ENCODE measurements around the gene PRR23A.

The PRR23A gene

DNA sequence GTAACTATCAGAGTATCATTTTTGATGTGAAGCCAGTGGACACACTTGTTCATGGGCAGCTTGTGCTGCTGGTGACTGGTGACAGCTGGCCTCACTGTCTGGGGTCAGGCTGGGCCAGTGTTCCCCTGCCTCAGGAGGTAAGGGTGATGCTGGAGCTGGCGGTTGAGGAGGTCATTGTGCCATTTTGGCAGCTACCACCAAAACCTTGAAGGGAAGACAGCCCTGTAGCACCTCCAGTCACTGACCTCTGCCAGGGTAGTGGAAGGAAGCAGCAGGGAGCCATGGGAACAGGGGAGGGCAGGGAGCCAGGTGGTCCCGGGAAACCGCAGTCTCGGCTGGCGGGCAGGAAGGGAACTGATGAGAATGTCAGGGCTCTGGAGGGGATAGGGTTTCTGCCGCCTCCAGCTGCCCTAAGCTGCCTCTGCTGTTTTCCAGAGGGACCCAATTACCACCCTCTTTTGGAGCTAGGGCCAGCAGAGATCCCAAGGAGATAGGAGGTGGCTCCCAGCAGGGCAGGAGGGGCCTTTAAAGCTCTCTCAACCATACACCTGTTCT is 34.2 kb downstream of the PRR23A start:
- DNase-seq, result no peak

DNA sequence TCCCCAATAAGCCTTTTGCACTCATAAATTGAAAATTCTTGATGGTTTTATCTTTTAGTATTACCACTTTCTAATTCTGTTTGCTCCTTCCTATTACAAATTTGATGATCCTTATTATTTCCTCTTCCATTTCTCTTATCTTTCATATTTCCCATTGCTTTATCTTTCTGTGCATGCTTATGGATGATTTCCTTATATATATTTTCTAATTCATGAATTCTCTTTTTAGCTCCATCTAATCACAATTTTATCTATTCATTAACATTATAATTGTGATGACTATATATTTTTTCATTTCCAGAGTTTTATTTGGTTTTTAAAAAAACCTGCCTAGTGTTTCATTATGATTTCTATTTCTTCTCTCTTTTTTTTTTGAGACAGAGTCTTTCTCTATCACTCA is 41.1 kb downstream of the PRR23A start:
- DNase-seq, result no peak

- no peak for DNase-seq
Observed at GRCh38 chr3:138964264-138964663, 41.8 kb downstream of the PRR23A start.

DNA sequence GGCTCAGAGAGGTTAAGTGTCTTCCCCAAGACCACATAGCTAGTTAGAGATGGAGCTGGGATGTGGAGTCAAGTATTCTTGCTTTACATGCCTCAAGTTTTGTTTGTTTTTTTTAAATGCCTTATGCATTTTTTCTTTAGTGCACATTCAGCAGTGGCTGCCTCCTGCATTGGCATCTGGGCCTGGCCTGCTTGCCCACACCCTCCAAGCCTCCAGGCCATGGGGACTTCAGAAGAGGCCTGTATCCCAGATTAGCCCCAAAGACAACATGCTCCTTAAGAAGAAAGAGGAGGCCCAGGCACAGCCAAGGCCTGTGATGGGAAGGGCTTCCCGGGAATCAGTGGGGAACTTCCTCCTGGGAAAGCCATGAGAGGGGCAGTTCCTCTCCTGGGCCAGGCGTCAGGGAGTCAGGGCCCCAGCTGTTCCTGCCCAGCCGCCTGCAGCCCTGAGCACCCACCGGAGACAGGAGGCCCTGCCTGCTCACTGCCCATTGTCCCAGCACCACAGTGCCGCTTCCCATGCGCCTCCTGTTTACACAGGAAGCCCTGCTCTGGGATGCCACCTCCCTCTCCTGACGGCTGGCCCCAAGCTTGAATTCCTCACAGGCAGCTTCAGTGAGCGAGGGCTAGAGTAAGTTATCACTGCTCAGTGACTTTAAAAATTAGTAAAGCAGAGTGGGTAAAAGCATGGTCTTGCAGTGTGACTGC is 43.1 kb downstream of the PRR23A start:
- no peak for DNase-seq

DNA sequence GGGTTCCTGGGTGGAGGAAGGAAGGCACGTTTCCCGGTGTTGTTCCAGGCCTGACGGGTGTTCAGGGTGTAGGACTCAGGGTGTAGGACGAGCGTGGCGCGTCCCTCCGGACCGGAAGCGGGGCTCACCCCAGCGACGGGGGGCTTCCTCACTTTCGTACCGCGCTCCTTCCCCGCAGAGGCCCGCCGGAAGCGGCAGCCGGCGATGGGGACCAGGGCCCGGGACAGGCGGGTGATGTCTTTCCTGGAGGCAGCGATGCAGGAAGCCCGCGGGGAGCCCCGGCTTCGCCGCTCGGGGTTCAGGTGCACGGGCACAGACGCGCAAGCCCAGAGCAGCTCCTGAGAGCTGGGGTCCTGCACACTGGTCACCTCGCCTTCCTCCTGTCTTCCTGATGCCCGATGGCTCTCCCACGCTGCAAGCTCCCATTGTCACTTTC is 45.6 kb downstream of the PRR23A start:
- no peak for DNase-seq

Measured in NCI-H526 (cell line).